C4-2B (cell line): ENCODE data around the gene EMP2.

ENCODE experiments used
- CTCF ChIP-seq: fragments of 450-650 bp; conservative IDR thresholded peaks from 2 replicates; pipeline ENCODE4 v1.5.1; 2017; ENCODE audit warnings: mild to moderate bottlenecking
- ZFX ChIP-seq: fragments of 450-650 bp; IDR thresholded peaks from 2 replicates; pipeline ENCODE4 v1.6.1; 2017

- TF ChIP-seq CTCF (no peak), ZFX (no peak)
Observed at GRCh38 chr16:10552281-10552680, 28.1 kb downstream of the EMP2 start.
